K562 (cell line): ENCODE measurements around the gene HELB. TPM values are rescaled to one million over a fixed set of nuclear protein-coding genes. Genes with fewer than 3 reads are reported as not detected.

Experiments used
- ATAC-seq: fragments of 200-7000 bp; cut with Tn5 transposase; 3 replicates; pipeline ENCODE4 v1.9.1; 2020; ENCODE audit warnings: moderate library complexity
- BruUV-seq: library from RNA; stranded (reverse); fragments of 400-500 nt; replicated peaks from 2 replicates; lab custom pipeline; 2021; lab: Mats Ljungman, UMichigan
- CTCF ChIA-PET: fragments of 300-600 bp; formaldehyde crosslinking; extraction: SDS; loops from one replicate; lab custom pipeline; 2021; ENCODE audit warnings: low intra/inter-chr PET ratio; lab: Yijun Ruan, JAX
- POLR2A ChIA-PET: fragments of 300-600, 350-650 bp; sonication (Branson Sonifier 250); formaldehyde crosslinking; extraction: SDS; loops from one replicate; lab custom pipeline; 2021; ENCODE audit warnings: antibody characterized with exemption, inconsistent platforms; lab: Yijun Ruan, JAX
- DNase-seq, 4 experiments: peaks; one replicate each; pipeline versions ENCODE4 v3.0.0 to v3.0.0-alpha.2; 2011 to 2018; ENCODE audit warnings: low spot score in 3 of 4, mixed read lengths in 3 of 4; ENCODE audit errors: extremely low read depth in 1 of 4
- FAIRE-seq: peaks from 2 replicates; lab custom pipeline; 2011; peaks lifted over from hg19 to GRCh38; lab: Jason Lieb, UNC
- H2AFZ ChIP-seq: 2 replicates; pipeline ENCODE4 v1.6.0; 2011; ENCODE audit warnings: low read depth, low read length, control low read depth, inconsistent platforms
- H3K27ac ChIP-seq: fragments of 200-600 bp; 3 replicates; pipeline ENCODE4 v1.8.0; 2011; ENCODE audit warnings: low read depth, mild to moderate bottlenecking, control low read depth, inconsistent platforms, low read length, moderate library complexity, mixed read lengths; ENCODE audit errors: extremely low read depth
- H3K27me3 ChIP-seq, 2 experiments: fragments of 300-600 bp in 1 of 2; 2 replicates in 1 of 2; 3 replicates in 1 of 2; pipeline versions ENCODE4 v1.6.0 to v1.8.0; 2011; ENCODE audit warnings: inconsistent platforms in 2 of 2, low read length in 2 of 2, mild to moderate bottlenecking in 1 of 2, mixed read lengths in 1 of 2, moderate library complexity in 1 of 2; ENCODE audit not compliant: control insufficient read depth in 2 of 2, insufficient read depth in 2 of 2
- H3K36me3 ChIP-seq: fragments of 300-600 bp; 3 replicates; pipeline ENCODE4 v1.8.0; 2011; ENCODE audit warnings: mild to moderate bottlenecking, low read length, inconsistent platforms; ENCODE audit not compliant: control insufficient read depth, insufficient read depth
- H3K4me1 ChIP-seq, 2 experiments: fragments of 200-600 bp in 1 of 2; replicated peaks in 1 of 2; 2 replicates in 1 of 2; 3 replicates in 1 of 2; pipeline versions ENCODE4 v1.5.1 to v1.8.0; 2011; ENCODE audit warnings: inconsistent platforms in 2 of 2, low read length in 2 of 2, mild to moderate bottlenecking in 1 of 2, mixed read lengths in 1 of 2, moderate library complexity in 1 of 2; ENCODE audit not compliant: control insufficient read depth in 2 of 2, insufficient read depth in 2 of 2
- H3K4me2 ChIP-seq: 2 replicates; pipeline ENCODE4 v1.6.1; 2011; ENCODE audit warnings: low read length, control low read depth, inconsistent platforms, mixed read lengths; ENCODE audit not compliant: insufficient read depth
- H3K4me3 ChIP-seq: fragments of 200-600 bp; sonication (generic), shearing (Covaris generic); 2 replicates; pipeline ENCODE4 v1.5.1; 2016; ENCODE audit warnings: control low read depth, inconsistent platforms
- H3K79me2 ChIP-seq: fragments of 200-600 bp; 3 replicates; pipeline ENCODE4 v1.8.0; 2011; ENCODE audit warnings: low read length, inconsistent platforms; ENCODE audit not compliant: control insufficient read depth, insufficient read depth
- H3K9ac ChIP-seq, 2 experiments: 2 replicates each; pipeline versions ENCODE4 v1.6.0 to v1.6.1; 2011; ENCODE audit warnings: low read depth in 2 of 2, low read length in 2 of 2, control low read depth in 1 of 2, inconsistent platforms in 1 of 2, mild to moderate bottlenecking in 1 of 2, mixed read lengths in 1 of 2; ENCODE audit not compliant: insufficient read depth in 1 of 2
- H3K9me1 ChIP-seq: one replicate; pipeline ENCODE4 v1.6.0; 2011; ENCODE audit warnings: inconsistent platforms, mild to moderate bottlenecking, low read length, moderate library complexity; ENCODE audit not compliant: control insufficient read depth, insufficient read depth
- H3K9me3 ChIP-seq: replicated peaks from 2 replicates; pipeline ENCODE4 v1.5.1; 2011; ENCODE audit warnings: low read depth, low read length, inconsistent platforms; ENCODE audit not compliant: control insufficient read depth, insufficient read depth
- H4K20me1 ChIP-seq: replicated peaks from 2 replicates; pipeline ENCODE4 v1.6.1; 2011; ENCODE audit warnings: low read length, inconsistent platforms, mixed read lengths; ENCODE audit not compliant: control insufficient read depth, insufficient read depth
- CHD1 ChIP-seq: fragments of 200-600 bp; sonication (generic); IDR thresholded peaks from one replicate; pipeline ENCODE4 v1.6.1; 2012; ENCODE audit warnings: mild to moderate bottlenecking, moderate library complexity, low read length, inconsistent platforms
- JUN ChIP-seq, 2 experiments: sonication (generic) in 1 of 2; formaldehyde crosslinking in 1 of 2; IDR thresholded peaks; 2 replicates each; pipeline versions ENCODE4 v1.6.1 to v1.8.0; 2012 to 2022; ENCODE audit warnings: borderline replicate concordance in 2 of 2, mild to moderate bottlenecking in 2 of 2, improper control_type of control experiment in 1 of 2, low read depth in 1 of 2, low read length in 1 of 2, missing genetic modification reagents in 1 of 2
- LARP7 ChIP-seq: fragments of 450-650 bp; IDR thresholded peaks from 2 replicates; pipeline ENCODE4 v1.6.1; 2016
- MTA1 ChIP-seq: fragments of 450-650 bp; IDR thresholded peaks from 2 replicates; pipeline ENCODE4 v1.6.1; 2017; ENCODE audit warnings: borderline replicate concordance
- NUFIP1 ChIP-seq: fragments of 450-650 bp; IDR thresholded peaks from 2 replicates; pipeline ENCODE4 v1.6.1; 2018; ENCODE audit not compliant: partially characterized antibody
- PML ChIP-seq: IDR thresholded peaks from 2 replicates; pipeline ENCODE4 v1.6.1; 2012; ENCODE audit warnings: low read length, inconsistent platforms
- SNIP1 ChIP-seq: fragments of 450-650 bp; IDR thresholded peaks from 2 replicates; pipeline ENCODE4 v1.7.1; 2017; ENCODE audit warnings: low read depth, mild to moderate bottlenecking
- SOX6 ChIP-seq: fragments of 450-650 bp; IDR thresholded peaks from 2 replicates; pipeline ENCODE4 v1.6.1; 2014; ENCODE audit warnings: mild to moderate bottlenecking
- TRIM24 ChIP-seq, 2 experiments: fragments of 450-650 bp; IDR thresholded peaks; 2 replicates each; pipeline ENCODE4 v1.6.1; 2016
- WHSC1 ChIP-seq: IDR thresholded peaks from one replicate; pipeline ENCODE4 v1.6.1; 2012; ENCODE audit warnings: low read length, control low read depth, inconsistent platforms
- ZNF165 ChIP-seq: fragments of 250-450 bp; sonication (Bioruptor Pico); IDR thresholded peaks from 2 replicates; pipeline ENCODE4 v1.4.0; 2020; ENCODE audit warnings: borderline replicate concordance
- ZNF184 ChIP-seq: sonication (generic); formaldehyde crosslinking; IDR thresholded peaks from 2 replicates; pipeline ENCODE4 v1.5.0; 2020; ENCODE audit warnings: missing genetic modification reagents
- WGBS: fragments of 100-300 bp; shearing (Covaris generic); methylation state at CpG from one replicate; pipeline ENCODE4 v1.1.6; 2016; ENCODE audit warnings: low coverage, mixed read lengths; ENCODE audit not compliant: insufficient coverage; ENCODE audit errors: missing lambda C conversion rate; 5-methylcytosine and 5-hydroxymethylcytosine counted together
- in situ Hi-C: fragments of 300-500 bp; cut with MboI; formaldehyde crosslinking; loops from 4 replicates; pipeline ENCODE4 v1.15.0; 2018; ENCODE audit warnings: inconsistent platforms, mixed read lengths
- intact Hi-C: fragments of 100-400 bp; cut with micrococcal nuclease; formaldehyde crosslinking; loops from 2 replicates; pipeline ENCODE4 v1.14.2; 2022
- polyA plus RNA-seq, 8 experiments: library from polyadenylated mRNA; depleted of rRNA in 4 of 8; stranded (reverse) in 5 of 8; unstranded in 3 of 8; fragments of >200 nt; fragmentation: Nextera tagmentation in 2 of 8; fragmentation: Illumina TruSeq in 1 of 8; extraction: Ambion mirVana in 2 of 8; extraction: Trizol in 1 of 8; gene quantifications; 2 replicates each; pipeline versions ENCODE4 v1.2.1 to v1.2.3, GENCODE V29; 2011 to 2014; ENCODE audit warnings: inconsistent platforms in 1 of 8, missing spikeins in 1 of 8
- total RNA-seq, 7 experiments: library from RNA; depleted of rRNA in 6 of 7; stranded (reverse); fragments of >200 nt in 6 of 7; fragmentation: Illumina TruSeq in 2 of 7; extraction: Trizol in 2 of 7; gene quantifications; 2 replicates each; pipeline versions ENCODE4 v1.2.1 to v1.2.3, GENCODE V29; 2011 to 2021; ENCODE audit warnings: low replicate concordance in 1 of 7
- TF ChIP-seq, protein P1 (sequence below): fragments of 200-800 bp; sonication (Bioruptor generic); IDR thresholded peaks from 2 replicates; pipeline ENCODE4 v1.6.1; 2016; ENCODE audit warnings: missing genetic modification characterization, missing compliant biosample characterization
- TF ChIP-seq, protein P2 (sequence below): fragments of 250-450 bp; sonication (Bioruptor Pico); IDR thresholded peaks from 2 replicates; pipeline ENCODE4 v1.5.0; 2020; ENCODE audit warnings: mild to moderate bottlenecking

HELB gene
- total and polyA plus RNA-seq, 9 of the 15 experiments (the other 6 are each of a cell fraction or from before 2014, with no cell fraction given) = 0.74 to 7.6 (median 2.4) TPM

DNA sequence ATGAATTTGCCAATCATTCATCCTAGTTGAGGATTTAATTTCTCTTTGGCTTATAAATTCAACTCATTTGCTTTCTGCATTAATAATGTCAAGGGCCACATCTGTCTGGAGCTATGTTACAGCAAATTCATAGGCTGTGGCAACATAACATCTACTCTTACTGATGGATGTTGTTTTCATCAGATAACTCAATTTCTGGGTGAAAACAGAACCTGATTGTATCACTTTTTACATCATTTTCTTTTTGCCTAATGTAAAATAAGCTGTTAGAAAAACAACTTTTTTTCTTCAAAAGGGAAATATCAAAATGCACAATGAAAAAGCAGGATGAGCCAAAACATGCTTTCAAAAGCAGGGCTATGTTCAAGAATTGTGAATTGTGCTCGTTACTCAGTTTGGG, 73.3 kb downstream of the HELB start:
- H3K9ac ChIP-seq = no peak overlapping the region
- H3K27ac ChIP-seq = no peak overlapping the region
- no peak for TF ChIP-seq LARP7
- TF ChIP-seq JUN (IDR thresholded peaks at IDR 0.05; ENCODE audit: borderline replicate concordance, low read depth, low read length) = no peak
- no peak for TF ChIP-seq JUN (CRISPR knock-in tag; IDR thresholded peaks at IDR 0.05; ENCODE audit: borderline replicate concordance)
- TF ChIP-seq CHD1 = no peak
- TF ChIP-seq ZNF184 = no peak
- TF ChIP-seq SOX6 = no peak
- TF ChIP-seq, protein P1, sequence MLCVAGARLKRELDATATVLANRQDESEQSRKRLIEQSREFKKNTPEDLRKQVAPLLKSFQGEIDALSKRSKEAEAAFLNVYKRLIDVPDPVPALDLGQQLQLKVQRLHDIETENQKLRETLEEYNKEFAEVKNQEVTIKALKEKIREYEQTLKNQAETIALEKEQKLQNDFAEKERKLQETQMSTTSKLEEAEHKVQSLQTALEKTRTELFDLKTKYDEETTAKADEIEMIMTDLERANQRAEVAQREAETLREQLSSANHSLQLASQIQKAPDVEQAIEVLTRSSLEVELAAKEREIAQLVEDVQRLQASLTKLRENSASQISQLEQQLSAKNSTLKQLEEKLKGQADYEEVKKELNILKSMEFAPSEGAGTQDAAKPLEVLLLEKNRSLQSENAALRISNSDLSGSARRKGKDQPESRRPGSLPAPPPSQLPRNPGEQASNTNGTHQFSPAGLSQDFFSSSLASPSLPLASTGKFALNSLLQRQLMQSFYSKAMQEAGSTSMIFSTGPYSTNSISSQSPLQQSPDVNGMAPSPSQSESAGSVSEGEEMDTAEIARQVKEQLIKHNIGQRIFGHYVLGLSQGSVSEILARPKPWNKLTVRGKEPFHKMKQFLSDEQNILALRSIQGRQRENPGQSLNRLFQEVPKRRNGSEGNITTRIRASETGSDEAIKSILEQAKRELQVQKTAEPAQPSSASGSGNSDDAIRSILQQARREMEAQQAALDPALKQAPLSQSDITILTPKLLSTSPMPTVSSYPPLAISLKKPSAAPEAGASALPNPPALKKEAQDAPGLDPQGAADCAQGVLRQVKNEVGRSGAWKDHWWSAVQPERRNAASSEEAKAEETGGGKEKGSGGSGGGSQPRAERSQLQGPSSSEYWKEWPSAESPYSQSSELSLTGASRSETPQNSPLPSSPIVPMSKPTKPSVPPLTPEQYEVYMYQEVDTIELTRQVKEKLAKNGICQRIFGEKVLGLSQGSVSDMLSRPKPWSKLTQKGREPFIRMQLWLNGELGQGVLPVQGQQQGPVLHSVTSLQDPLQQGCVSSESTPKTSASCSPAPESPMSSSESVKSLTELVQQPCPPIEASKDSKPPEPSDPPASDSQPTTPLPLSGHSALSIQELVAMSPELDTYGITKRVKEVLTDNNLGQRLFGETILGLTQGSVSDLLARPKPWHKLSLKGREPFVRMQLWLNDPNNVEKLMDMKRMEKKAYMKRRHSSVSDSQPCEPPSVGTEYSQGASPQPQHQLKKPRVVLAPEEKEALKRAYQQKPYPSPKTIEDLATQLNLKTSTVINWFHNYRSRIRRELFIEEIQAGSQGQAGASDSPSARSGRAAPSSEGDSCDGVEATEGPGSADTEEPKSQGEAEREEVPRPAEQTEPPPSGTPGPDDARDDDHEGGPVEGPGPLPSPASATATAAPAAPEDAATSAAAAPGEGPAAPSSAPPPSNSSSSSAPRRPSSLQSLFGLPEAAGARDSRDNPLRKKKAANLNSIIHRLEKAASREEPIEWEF (CRISPR knock-in tag) = no peak
- no peak for TF ChIP-seq WHSC1
- TF ChIP-seq, protein P2, sequence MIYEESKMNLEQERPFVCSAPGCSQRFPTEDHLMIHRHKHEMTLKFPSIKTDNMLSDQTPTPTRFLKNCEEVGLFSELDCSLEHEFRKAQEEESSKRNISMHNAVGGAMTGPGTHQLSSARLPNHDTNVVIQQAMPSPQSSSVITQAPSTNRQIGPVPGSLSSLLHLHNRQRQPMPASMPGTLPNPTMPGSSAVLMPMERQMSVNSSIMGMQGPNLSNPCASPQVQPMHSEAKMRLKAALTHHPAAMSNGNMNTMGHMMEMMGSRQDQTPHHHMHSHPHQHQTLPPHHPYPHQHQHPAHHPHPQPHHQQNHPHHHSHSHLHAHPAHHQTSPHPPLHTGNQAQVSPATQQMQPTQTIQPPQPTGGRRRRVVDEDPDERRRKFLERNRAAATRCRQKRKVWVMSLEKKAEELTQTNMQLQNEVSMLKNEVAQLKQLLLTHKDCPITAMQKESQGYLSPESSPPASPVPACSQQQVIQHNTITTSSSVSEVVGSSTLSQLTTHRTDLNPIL (CRISPR knock-in tag) = no peak
- no peak for TF ChIP-seq ZNF165 (CRISPR knock-in tag)
- no peak for TF ChIP-seq SNIP1
- no peak for TF ChIP-seq TRIM24 (IDR thresholded peaks at IDR 0.05)
- no peak for TF ChIP-seq PML
- no peak for TF ChIP-seq MTA1
- no peak for TF ChIP-seq NUFIP1
- H4K20me1 ChIP-seq = no peaks in the 10 kb centered on the region
- H3K27me3 ChIP-seq = peaks cover 4 to 9% of the 10 kb centered on the region in 2 experiments; a peak in 3 of 5 replicates
- DNase-seq (no peak), FAIRE-seq (no peak), ATAC-seq (no peak)
- no peaks in the 10 kb centered on the region for H3K9me3 ChIP-seq
- H3K79me2 ChIP-seq = no peaks in the 10 kb centered on the region
- 13% methylated on average over 1 of the region's 1 CpG for WGBS
- CTCF ChIA-PET = no interaction called here
- no peak overlapping the region for H3K4me3 ChIP-seq
- no peaks in the 10 kb centered on the region for H3K9me1 ChIP-seq
- in situ Hi-C loops = no loop called here
- H3K4me1 ChIP-seq = no peaks in the 10 kb centered on the region
- H3K4me2 ChIP-seq = no peak overlapping the region
- POLR2A ChIA-PET = interaction anchor here (0.6 to 1.2 kb wide), 3 partner anchors 7 to 324 kb away, joined by 3 read pairs; no protein-coding TSS in a partner anchor
- no peak overlapping the region for H2AFZ ChIP-seq
- H3K36me3 ChIP-seq = no peaks in the 10 kb centered on the region
- no TSS peak for BruUV-seq
- intact Hi-C loops = no loop called here
